Endothelial cell of umbilical vein (primary cell): Measurements from ENCODE around the gene CCDC136.
A peak's percentile ranks its signal among the peaks of the same experiment; 100 is the strongest.

Experiments
- CTCF ChIP-seq, 2 donors: IDR thresholded peaks; 1 replicate in 1 of 2; 2 replicates in 1 of 2; pipeline ENCODE4 v1.5.1; 2011; ENCODE audit warnings: low read length in 2 of 2, mild to moderate bottlenecking in 2 of 2, moderate library complexity in 2 of 2, control low read depth in 1 of 2, inconsistent platforms in 1 of 2, low read depth in 1 of 2; ENCODE audit not compliant: insufficient read depth in 1 of 2; ENCODE audit errors: extremely low read depth in 1 of 2
- EZH2 ChIP-seq: IDR thresholded peaks from 2 replicates; pipeline ENCODE4 v1.6.1; 2012; ENCODE audit warnings: borderline replicate concordance, low read depth, mild to moderate bottlenecking, moderate library complexity, low read length, inconsistent platforms; ENCODE audit not compliant: severe bottlenecking
- FOS ChIP-seq: IDR thresholded peaks from 2 replicates; pipeline ENCODE4 v1.6.1; 2011; ENCODE audit warnings: mild to moderate bottlenecking, low read length, moderate library complexity, borderline replicate concordance; ENCODE audit not compliant: insufficient read depth
- GATA2 ChIP-seq: IDR thresholded peaks from 2 replicates; pipeline ENCODE4 v1.7.0; 2011; ENCODE audit warnings: low read depth, mild to moderate bottlenecking, moderate library complexity, mixed read lengths, low read length; ENCODE audit not compliant: insufficient read length, insufficient read depth
- JUN ChIP-seq: IDR thresholded peaks from 2 replicates; pipeline ENCODE4 v1.6.1; 2011; ENCODE audit warnings: borderline replicate concordance, low read depth; ENCODE audit not compliant: insufficient read length, insufficient read depth
- MAX ChIP-seq: IDR thresholded peaks from 2 replicates; pipeline ENCODE4 v1.6.1; 2011; ENCODE audit not compliant: insufficient read depth, insufficient read length
- POLR2A ChIP-seq: IDR thresholded peaks from 2 replicates; pipeline ENCODE4 v1.6.1; 2012; ENCODE audit warnings: low read depth, mild to moderate bottlenecking, control low read depth, low read length
- POLR2AphosphoS5 ChIP-seq: IDR thresholded peaks from 2 replicates; pipeline ENCODE4 v1.6.1; 2012; ENCODE audit warnings: low read depth, mild to moderate bottlenecking, control low read depth, low read length, moderate library complexity; ENCODE audit not compliant: insufficient read depth

GRCh38 chr7:128829391-128830166 is 37.8 kb downstream of the CCDC136 start:
- TF ChIP-seq CTCF (IDR thresholded peaks at IDR 0.05; ENCODE audit: extremely low read depth in 1 of 2, insufficient read depth in 1 of 2, low read depth in 1 of 2, low read length in 2 of 2) (no peak), EZH2 (no peak), POLR2A (no peak), GATA2 (peak; percentile 15), POLR2AphosphoS5 (no peak), MAX (no peak), FOS (peak; percentile 82), JUN (no peak)
